Measurements from ENCODE around the gene SEZ6.
A peak's percentile ranks its signal among the peaks of the same experiment; 100 is the strongest.

SEZ6 gene

DNA sequence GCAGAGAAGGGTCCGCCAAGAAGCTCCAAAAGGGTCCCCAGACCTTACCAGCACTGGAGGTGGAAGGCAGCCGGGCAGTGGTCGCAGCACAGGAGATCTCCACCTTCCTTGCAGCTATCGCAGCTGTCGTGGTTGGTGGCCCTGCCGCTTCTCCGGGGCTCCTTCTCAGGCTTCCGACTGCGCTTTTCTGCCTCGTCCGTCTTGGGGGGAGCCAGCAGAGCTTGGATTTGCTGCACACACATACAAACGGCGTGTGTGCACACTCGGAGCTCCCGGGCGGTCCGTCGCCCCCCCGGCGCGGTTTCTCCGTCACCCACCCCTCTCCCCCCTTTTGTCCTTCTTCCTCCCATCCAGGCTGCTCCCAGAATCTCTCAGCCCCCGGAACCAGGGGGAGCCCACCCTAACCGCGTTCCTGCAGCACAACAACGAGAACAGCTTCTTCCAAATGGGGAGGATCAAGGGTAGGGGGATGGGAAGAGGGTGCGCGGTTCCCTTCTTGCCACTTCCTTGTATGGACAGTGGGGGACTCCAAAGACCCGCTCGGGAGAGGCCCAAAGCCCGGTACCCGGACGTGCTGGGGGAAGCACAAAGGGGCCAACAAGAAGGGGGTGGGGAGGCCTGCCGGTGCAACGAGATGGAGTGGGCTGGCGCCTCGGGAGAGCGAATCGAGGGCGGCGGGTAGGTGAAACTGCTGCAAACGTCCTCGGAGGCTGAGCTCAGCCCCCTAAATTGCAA lies 55.6 kb downstream of the SEZ6 start (continued):
- TF ChIP-seq ZBTB8A (tag by site-specific recombination; IDR thresholded peaks at IDR 0.05) (0 out of 2 replicates have a peak, but pooled peaks have one; percentile 18), ZNF677 (tag by site-specific recombination; IDR thresholded peaks at IDR 0.05) (no peak), IKZF3 (tag by site-specific recombination; IDR thresholded peaks at IDR 0.05) (0 out of 2 replicates have a peak, but pooled peaks have one; percentile 8), ZNF266 (tag by site-specific recombination; IDR thresholded peaks at IDR 0.05; ENCODE audit: low read depth) (no peak), KLF10 (tag by site-specific recombination; IDR thresholded peaks at IDR 0.05) (0 out of 2 replicates have a peak, but pooled peaks have one; percentile 10), ZNF223 (tag by site-specific recombination; IDR thresholded peaks at IDR 0.05) (no peak), ZNF169 (tag by site-specific recombination; IDR thresholded peaks at IDR 0.05) (no peak), ZNF416 (tag by site-specific recombination; IDR thresholded peaks at IDR 0.05) (no peak), ZBTB17 (tag by site-specific recombination; IDR thresholded peaks at IDR 0.05) (peak; percentile 31; the same call in 1 of the 2 replicates), HOXD13 (CRISPR knock-in tag; IDR thresholded peaks at IDR 0.05; ENCODE audit: borderline replicate concordance) (no peak), KLF16 (tag by site-specific recombination; IDR thresholded peaks at IDR 0.05) (peak; percentile 42; the same call in 1 of the 2 replicates), ZNF140 (tag by site-specific recombination; IDR thresholded peaks at IDR 0.05) (no peak), ZNF670 (tag by site-specific recombination; IDR thresholded peaks at IDR 0.05; ENCODE audit: low read depth) (no peak)
- TF ChIP-seq, protein P1, sequence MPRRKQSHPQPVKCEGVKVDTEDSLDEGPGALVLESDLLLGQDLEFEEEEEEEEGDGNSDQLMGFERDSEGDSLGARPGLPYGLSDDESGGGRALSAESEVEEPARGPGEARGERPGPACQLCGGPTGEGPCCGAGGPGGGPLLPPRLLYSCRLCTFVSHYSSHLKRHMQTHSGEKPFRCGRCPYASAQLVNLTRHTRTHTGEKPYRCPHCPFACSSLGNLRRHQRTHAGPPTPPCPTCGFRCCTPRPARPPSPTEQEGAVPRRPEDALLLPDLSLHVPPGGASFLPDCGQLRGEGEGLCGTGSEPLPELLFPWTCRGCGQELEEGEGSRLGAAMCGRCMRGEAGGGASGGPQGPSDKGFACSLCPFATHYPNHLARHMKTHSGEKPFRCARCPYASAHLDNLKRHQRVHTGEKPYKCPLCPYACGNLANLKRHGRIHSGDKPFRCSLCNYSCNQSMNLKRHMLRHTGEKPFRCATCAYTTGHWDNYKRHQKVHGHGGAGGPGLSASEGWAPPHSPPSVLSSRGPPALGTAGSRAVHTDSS (tag by site-specific recombination; IDR thresholded peaks at IDR 0.05) = no peak
- TF ChIP-seq, protein P2, sequence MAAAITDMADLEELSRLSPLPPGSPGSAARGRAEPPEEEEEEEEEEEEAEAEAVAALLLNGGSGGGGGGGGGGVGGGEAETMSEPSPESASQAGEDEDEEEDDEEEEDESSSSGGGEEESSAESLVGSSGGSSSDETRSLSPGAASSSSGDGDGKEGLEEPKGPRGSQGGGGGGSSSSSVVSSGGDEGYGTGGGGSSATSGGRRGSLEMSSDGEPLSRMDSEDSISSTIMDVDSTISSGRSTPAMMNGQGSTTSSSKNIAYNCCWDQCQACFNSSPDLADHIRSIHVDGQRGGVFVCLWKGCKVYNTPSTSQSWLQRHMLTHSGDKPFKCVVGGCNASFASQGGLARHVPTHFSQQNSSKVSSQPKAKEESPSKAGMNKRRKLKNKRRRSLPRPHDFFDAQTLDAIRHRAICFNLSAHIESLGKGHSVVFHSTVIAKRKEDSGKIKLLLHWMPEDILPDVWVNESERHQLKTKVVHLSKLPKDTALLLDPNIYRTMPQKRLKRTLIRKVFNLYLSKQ (tag by site-specific recombination; IDR thresholded peaks at IDR 0.05; ENCODE audit: borderline replicate concordance) = no peak
- TF ChIP-seq, protein P3, sequence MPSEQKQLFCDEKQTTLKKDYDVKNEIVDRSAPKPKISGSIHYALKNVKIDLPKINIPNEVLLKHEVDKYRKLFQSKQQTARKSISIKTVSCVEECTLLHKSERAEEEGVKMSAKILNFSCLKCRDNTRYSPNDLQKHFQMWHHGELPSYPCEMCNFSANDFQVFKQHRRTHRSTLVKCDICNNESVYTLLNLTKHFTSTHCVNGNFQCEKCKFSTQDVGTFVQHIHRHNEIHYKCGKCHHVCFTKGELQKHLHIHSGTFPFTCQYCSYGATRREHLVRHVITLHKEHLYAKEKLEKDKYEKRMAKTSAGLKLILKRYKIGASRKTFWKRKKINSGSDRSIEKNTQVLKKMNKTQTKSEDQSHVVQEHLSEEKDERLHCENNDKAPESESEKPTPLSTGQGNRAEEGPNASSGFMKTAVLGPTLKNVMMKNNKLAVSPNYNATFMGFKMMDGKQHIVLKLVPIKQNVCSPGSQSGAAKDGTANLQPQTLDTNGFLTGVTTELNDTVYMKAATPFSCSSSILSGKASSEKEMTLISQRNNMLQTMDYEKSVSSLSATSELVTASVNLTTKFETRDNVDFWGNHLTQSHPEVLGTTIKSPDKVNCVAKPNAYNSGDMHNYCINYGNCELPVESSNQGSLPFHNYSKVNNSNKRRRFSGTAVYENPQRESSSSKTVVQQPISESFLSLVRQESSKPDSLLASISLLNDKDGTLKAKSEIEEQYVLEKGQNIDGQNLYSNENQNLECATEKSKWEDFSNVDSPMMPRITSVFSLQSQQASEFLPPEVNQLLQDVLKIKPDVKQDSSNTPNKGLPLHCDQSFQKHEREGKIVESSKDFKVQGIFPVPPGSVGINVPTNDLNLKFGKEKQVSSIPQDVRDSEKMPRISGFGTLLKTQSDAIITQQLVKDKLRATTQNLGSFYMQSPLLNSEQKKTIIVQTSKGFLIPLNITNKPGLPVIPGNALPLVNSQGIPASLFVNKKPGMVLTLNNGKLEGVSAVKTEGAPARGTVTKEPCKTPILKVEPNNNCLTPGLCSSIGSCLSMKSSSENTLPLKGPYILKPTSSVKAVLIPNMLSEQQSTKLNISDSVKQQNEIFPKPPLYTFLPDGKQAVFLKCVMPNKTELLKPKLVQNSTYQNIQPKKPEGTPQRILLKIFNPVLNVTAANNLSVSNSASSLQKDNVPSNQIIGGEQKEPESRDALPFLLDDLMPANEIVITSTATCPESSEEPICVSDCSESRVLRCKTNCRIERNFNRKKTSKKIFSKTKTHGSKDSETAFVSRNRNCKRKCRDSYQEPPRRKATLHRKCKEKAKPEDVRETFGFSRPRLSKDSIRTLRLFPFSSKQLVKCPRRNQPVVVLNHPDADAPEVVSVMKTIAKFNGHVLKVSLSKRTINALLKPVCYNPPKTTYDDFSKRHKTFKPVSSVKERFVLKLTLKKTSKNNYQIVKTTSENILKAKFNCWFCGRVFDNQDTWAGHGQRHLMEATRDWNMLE (tag by site-specific recombination; conservative IDR thresholded peaks at IDR 0.05; ENCODE audit: low read depth) = no peak
- TF ChIP-seq, protein P4, sequence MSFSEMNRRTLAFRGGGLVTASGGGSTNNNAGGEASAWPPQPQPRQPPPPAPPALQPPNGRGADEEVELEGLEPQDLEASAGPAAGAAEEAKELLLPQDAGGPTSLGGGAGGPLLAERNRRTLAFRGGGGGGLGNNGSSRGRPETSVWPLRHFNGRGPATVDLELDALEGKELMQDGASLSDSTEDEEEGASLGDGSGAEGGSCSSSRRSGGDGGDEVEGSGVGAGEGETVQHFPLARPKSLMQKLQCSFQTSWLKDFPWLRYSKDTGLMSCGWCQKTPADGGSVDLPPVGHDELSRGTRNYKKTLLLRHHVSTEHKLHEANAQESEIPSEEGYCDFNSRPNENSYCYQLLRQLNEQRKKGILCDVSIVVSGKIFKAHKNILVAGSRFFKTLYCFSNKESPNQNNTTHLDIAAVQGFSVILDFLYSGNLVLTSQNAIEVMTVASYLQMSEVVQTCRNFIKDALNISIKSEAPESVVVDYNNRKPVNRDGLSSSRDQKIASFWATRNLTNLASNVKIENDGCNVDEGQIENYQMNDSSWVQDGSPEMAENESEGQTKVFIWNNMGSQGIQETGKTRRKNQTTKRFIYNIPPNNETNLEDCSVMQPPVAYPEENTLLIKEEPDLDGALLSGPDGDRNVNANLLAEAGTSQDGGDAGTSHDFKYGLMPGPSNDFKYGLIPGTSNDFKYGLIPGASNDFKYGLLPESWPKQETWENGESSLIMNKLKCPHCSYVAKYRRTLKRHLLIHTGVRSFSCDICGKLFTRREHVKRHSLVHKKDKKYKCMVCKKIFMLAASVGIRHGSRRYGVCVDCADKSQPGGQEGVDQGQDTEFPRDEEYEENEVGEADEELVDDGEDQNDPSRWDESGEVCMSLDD (tag by site-specific recombination; IDR thresholded peaks at IDR 0.05) = peak; percentile 59
- TF ChIP-seq, protein P5, sequence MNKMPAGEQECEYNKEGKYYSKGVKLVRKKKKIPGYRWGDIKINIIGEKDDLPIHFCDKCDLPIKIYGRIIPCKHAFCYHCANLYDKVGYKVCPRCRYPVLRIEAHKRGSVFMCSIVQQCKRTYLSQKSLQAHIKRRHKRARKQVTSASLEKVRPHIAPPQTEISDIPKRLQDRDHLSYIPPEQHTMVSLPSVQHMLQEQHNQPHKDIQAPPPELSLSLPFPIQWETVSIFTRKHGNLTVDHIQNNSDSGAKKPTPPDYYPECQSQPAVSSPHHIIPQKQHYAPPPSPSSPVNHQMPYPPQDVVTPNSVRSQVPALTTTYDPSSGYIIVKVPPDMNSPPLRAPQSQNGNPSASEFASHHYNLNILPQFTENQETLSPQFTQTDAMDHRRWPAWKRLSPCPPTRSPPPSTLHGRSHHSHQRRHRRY (tag by site-specific recombination; IDR thresholded peaks at IDR 0.05) = no peak
- TF ChIP-seq, protein P6, sequence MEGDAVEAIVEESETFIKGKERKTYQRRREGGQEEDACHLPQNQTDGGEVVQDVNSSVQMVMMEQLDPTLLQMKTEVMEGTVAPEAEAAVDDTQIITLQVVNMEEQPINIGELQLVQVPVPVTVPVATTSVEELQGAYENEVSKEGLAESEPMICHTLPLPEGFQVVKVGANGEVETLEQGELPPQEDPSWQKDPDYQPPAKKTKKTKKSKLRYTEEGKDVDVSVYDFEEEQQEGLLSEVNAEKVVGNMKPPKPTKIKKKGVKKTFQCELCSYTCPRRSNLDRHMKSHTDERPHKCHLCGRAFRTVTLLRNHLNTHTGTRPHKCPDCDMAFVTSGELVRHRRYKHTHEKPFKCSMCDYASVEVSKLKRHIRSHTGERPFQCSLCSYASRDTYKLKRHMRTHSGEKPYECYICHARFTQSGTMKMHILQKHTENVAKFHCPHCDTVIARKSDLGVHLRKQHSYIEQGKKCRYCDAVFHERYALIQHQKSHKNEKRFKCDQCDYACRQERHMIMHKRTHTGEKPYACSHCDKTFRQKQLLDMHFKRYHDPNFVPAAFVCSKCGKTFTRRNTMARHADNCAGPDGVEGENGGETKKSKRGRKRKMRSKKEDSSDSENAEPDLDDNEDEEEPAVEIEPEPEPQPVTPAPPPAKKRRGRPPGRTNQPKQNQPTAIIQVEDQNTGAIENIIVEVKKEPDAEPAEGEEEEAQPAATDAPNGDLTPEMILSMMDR (tag by site-specific recombination; IDR thresholded peaks at IDR 0.05) = no peak
- TF ChIP-seq, protein P7, sequence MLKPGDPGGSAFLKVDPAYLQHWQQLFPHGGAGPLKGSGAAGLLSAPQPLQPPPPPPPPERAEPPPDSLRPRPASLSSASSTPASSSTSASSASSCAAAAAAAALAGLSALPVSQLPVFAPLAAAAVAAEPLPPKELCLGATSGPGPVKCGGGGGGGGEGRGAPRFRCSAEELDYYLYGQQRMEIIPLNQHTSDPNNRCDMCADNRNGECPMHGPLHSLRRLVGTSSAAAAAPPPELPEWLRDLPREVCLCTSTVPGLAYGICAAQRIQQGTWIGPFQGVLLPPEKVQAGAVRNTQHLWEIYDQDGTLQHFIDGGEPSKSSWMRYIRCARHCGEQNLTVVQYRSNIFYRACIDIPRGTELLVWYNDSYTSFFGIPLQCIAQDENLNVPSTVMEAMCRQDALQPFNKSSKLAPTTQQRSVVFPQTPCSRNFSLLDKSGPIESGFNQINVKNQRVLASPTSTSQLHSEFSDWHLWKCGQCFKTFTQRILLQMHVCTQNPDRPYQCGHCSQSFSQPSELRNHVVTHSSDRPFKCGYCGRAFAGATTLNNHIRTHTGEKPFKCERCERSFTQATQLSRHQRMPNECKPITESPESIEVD (tag by site-specific recombination; IDR thresholded peaks at IDR 0.05) = no peak
